Choroid plexus epithelial cell (primary cell): Measurements from ENCODE around the gene ENTREP1.

Experiments
- DNase-seq: peaks from one replicate; pipeline ENCODE4 v3.0.0-alpha.2; 2010; ENCODE audit warnings: low read depth
- H3K4me3 ChIP-seq: 2 replicates; pipeline ENCODE4 v1.5.1; 2011; ENCODE audit warnings: low read depth, mild to moderate bottlenecking, control low read depth, low read length, moderate library complexity
- CTCF ChIP-seq: conservative IDR thresholded peaks from 2 replicates; pipeline ENCODE4 v1.5.1; 2011; ENCODE audit warnings: low read depth, mild to moderate bottlenecking, control low read depth, inconsistent platforms, low read length, moderate library complexity

The ENTREP1 gene

GRCh38 chr9:69307446-69308205, 17.4 kb upstream of the ENTREP1 start:
- no peak for TF ChIP-seq CTCF
- H3K4me3 ChIP-seq, result no peak overlapping the region
- peak; percentile 84 for DNase-seq

- no peak for DNase-seq
- H3K4me3 ChIP-seq, result no peak overlapping the region
- no peak for TF ChIP-seq CTCF
These were observed 16.6 kb upstream of the ENTREP1 start for GRCh38 chr9:69308206-69308931.

GRCh38 chr9:69313175-69313574, 11.8 kb upstream of the ENTREP1 start:
- DNase-seq, result no peak
- H3K4me3 ChIP-seq, result no peak overlapping the region
- no peak for TF ChIP-seq CTCF

GRCh38 chr9:69314547-69314946, 10.5 kb upstream of the ENTREP1 start:
- H3K4me3 ChIP-seq, result no peak overlapping the region

GRCh38 chr9:69317081-69317480, 7.9 kb upstream of the ENTREP1 start:
- DNase-seq, result no peak
- H3K4me3 ChIP-seq, result no peak overlapping the region
- TF ChIP-seq CTCF, result no peak

More at GRCh38 chr9:69314547-69314946, 10.5 kb upstream of the ENTREP1 start:
- TF ChIP-seq CTCF, result no peak
- DNase-seq, result no peak

- TF ChIP-seq CTCF, result no peak
- no peak overlapping the region for H3K4me3 ChIP-seq
- DNase-seq, result no peak
These were observed 7.1 kb upstream of the ENTREP1 start for GRCh38 chr9:69317894-69318293.
